Endothelial cell (in vitro differentiated cells): ENCODE data around the gene DCUN1D3. TPM values are rescaled to one million over a fixed set of nuclear protein-coding genes. Genes with fewer than 3 reads are reported as not detected.

Source experiments
- DNase-seq: peaks from one replicate; pipeline ENCODE4 v3.0.0; 2021; ENCODE audit warnings: low spot score
- H3K27ac Mint-ChIP-seq: one replicate; pipeline ENCODE4 v1.8.0; 2021; ENCODE audit warnings: mixed read lengths, inconsistent platforms; ENCODE audit not compliant: unreplicated experiment
- H3K27me3 Mint-ChIP-seq: one replicate; pipeline ENCODE4 v1.8.0; 2021; ENCODE audit warnings: mild to moderate bottlenecking, moderate library complexity, mixed read lengths, inconsistent platforms; ENCODE audit not compliant: unreplicated experiment
- H3K36me3 Mint-ChIP-seq: one replicate; pipeline ENCODE4 v1.8.0; 2021; ENCODE audit warnings: mild to moderate bottlenecking, low read depth, mixed read lengths, inconsistent platforms; ENCODE audit not compliant: unreplicated experiment
- H3K4me1 Mint-ChIP-seq: one replicate; pipeline ENCODE4 v1.8.0; 2021; ENCODE audit warnings: mild to moderate bottlenecking, mixed read lengths, inconsistent platforms; ENCODE audit not compliant: unreplicated experiment
- H3K4me3 Mint-ChIP-seq: one replicate; pipeline ENCODE4 v1.8.0; 2021; ENCODE audit warnings: mild to moderate bottlenecking, mixed read lengths, inconsistent platforms; ENCODE audit not compliant: unreplicated experiment
- H3K9me3 Mint-ChIP-seq: one replicate; pipeline ENCODE4 v1.8.0; 2021; ENCODE audit warnings: mixed read lengths, inconsistent platforms; ENCODE audit not compliant: unreplicated experiment
- total RNA-seq: library from RNA; stranded (reverse); fragmentation: NEBNext Ultra II Directional; extraction: Animal tissue kit (Norgen Biotek cat#: 25700); gene quantifications from one replicate; pipeline ENCODE4 v1.2.1, GENCODE V29; 2021; ENCODE audit not compliant: unreplicated experiment
- TF ChIP-seq, protein P1 (sequence below): fragments of 200-600 bp; sonication (generic); IDR thresholded peaks from one replicate; pipeline ENCODE4 v1.5.0; 2021; ENCODE audit warnings: antibody characterized with exemption; ENCODE audit not compliant: unreplicated experiment

Gene DCUN1D3
- total RNA-seq, 1 donor from 2014 or later, result 17.2 TPM

DNA sequence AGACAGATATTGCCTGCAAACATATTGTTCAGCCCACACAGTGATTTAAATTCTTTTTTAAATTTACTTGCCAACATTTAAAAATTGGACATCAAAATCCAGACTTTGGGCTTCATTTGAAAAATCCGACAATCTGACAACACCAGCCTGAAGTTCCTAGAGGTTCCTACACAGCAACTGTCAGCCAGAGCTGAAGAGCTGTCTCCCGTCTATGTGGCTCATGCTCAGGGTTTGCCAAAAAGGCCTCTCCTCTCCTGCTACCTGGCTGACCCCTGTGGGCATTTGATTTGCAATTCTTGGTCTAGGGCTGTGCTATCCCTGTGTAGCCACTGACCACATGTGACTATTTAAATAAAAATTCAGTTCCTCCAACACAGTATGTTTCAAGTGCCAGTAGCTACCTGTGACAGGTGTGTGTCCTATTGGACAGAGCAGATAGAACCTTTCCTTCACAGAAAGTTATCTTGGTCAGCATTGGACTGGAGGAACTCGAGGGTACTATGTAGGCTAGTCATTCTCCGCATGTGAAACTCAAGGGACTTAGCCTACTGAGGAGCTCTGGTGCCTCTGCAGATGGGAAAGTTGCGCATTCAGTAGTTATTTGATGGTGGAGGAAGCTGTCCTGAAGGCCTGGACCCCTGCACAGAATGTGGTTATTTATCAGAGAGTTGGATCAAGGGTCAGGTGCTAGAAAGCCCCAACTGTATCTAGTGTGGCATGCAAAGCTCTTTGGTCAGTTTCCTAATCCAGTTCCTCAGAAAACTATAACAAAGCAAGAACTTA, 3.1 kb upstream of the DCUN1D3 start:
- peak overlapping the region; percentile 48 for H3K4me3 Mint-ChIP-seq
- H3K9me3 Mint-ChIP-seq, result no peaks in the 10 kb centered on the region
- H3K27ac Mint-ChIP-seq, result no peak overlapping the region
- H3K36me3 Mint-ChIP-seq, result peaks cover 5% of the 10 kb centered on the region
- no peak for DNase-seq
- H3K27me3 Mint-ChIP-seq, result peaks cover 8% of the 10 kb centered on the region
- TF ChIP-seq, protein P1, sequence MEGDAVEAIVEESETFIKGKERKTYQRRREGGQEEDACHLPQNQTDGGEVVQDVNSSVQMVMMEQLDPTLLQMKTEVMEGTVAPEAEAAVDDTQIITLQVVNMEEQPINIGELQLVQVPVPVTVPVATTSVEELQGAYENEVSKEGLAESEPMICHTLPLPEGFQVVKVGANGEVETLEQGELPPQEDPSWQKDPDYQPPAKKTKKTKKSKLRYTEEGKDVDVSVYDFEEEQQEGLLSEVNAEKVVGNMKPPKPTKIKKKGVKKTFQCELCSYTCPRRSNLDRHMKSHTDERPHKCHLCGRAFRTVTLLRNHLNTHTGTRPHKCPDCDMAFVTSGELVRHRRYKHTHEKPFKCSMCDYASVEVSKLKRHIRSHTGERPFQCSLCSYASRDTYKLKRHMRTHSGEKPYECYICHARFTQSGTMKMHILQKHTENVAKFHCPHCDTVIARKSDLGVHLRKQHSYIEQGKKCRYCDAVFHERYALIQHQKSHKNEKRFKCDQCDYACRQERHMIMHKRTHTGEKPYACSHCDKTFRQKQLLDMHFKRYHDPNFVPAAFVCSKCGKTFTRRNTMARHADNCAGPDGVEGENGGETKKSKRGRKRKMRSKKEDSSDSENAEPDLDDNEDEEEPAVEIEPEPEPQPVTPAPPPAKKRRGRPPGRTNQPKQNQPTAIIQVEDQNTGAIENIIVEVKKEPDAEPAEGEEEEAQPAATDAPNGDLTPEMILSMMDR, result no peak
- peaks cover 63% of the 10 kb centered on the region for H3K4me1 Mint-ChIP-seq

DNA sequence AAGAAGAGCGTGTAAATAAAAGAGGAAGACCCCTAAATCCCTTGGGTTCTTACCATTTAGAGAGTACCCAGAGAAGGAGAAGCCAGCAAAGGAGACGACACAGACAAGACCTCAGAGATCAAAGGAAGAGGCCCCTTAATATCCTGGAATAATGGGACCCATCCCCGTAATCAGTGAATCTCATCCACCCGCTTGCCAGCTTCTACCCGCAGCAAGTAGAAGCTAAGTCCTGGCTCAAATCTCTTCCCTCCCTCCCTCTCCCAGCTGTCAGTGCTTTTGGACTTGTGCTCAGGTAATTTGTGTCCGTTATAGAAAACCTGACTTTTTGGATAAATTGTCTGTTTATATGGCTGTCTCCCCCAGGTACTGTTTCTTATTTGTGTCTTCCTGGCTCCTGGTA, 2.3 kb upstream of the DCUN1D3 start:
- Mint-ChIP-seq H3K4me1 (peaks cover 71% of the 10 kb centered on the region), H3K27me3 (peaks cover 8% of the 10 kb centered on the region), H3K36me3 (no peaks in the 10 kb centered on the region), H3K4me3 (peak overlapping the region; percentile 94), H3K9me3 (no peaks in the 10 kb centered on the region), H3K27ac (peak overlapping the region; percentile 98)
- DNase-seq, result no peak
- TF ChIP-seq, protein P1, result no peak

DNA sequence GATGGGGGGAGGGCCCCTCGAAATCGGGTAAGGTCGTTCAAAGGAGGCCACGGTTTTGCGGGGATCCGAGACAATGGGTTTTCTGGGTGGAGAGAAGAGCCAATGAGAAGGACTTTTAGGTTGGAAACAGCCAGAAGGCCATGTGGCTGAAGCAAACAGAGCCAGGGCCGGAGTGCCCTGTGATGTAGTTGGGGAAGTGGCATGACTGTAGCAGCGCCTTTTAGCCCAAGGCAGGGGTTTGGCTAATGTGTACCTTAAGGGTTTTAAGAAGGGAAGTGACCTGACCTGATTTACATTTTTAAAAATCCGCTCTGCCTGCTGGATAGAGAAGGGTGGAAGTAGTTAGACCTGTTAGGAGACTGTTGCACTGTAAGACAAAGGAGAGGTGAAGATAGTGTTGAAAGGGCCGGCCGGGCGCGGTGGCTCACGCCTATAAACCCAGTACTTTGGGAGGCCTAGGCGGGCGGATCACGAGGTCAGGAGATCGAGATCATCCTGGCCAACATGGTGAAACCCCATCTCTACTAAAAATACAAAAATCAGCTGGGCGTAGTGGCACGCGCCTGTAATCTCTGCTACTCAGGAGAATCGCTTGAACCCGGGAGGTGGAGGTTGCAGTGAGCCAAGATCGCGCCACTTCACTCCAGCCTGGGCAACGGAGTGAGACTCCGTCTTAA, 1.4 kb upstream of the DCUN1D3 start:
- Mint-ChIP-seq H3K27ac (peak overlapping the region; percentile 98), H3K4me3 (peak overlapping the region; percentile 94), H3K27me3 (peaks cover 8% of the 10 kb centered on the region), H3K36me3 (no peaks in the 10 kb centered on the region), H3K4me1 (peaks cover 76% of the 10 kb centered on the region), H3K9me3 (no peaks in the 10 kb centered on the region)
- TF ChIP-seq, protein P1, result no peak
- DNase-seq, result peak; percentile 39

DNA sequence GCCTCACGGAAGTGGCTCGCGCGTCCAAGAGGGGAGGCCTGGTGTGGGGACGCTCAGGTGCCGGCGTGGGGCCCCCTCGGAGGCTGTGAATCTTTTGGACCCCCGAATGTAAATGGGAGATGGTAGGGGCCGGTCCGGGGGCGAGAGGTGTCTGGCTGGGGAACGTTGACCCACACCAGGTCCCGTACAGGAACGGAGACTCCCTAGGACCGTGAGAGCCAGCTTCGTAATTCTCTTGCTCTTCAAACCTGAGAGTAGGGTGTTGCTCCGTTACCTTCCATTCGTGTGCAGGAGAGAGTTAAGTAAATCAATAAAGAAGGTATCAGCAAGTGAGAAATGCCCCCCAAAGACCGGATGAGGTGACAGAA, 894 bp upstream of the DCUN1D3 start:
- TF ChIP-seq, protein P1, result no peak
- DNase-seq, result no peak
- Mint-ChIP-seq H3K9me3 (no peaks in the 10 kb centered on the region), H3K27me3 (peaks cover 8% of the 10 kb centered on the region), H3K27ac (peak overlapping the region; percentile 98), H3K4me3 (peak overlapping the region; percentile 94), H3K36me3 (no peaks in the 10 kb centered on the region), H3K4me1 (peaks cover 72% of the 10 kb centered on the region)
